SK-N-SH (cell line): ENCODE measurements around the gene NPEPL1. TPM values are rescaled to one million over a fixed set of nuclear protein-coding genes. Genes with fewer than 3 reads are reported as not detected.

Experiments used
- CTCF ChIA-PET: fragments of 300-600, 350-600 bp; formaldehyde crosslinking; extraction: SDS; loops from one replicate; lab custom pipeline; 2021; lab: Yijun Ruan, JAX
- POLR2A ChIA-PET: fragments of 350-600 bp; sonication (Branson Sonifier 250); formaldehyde crosslinking; extraction: SDS; loops from one replicate; lab custom pipeline; 2020; ENCODE audit warnings: antibody characterized with exemption, inconsistent platforms; lab: Yijun Ruan, JAX
- DNase-seq: peaks from one replicate; pipeline ENCODE4 v3.0.0; 2012
- H2AFZ ChIP-seq: fragments of 200-600 bp; sonication (generic); 2 replicates; pipeline ENCODE4 v1.8.1; 2016; ENCODE audit warnings: antibody characterized with exemption, mild to moderate bottlenecking, low read depth
- H3F3A ChIP-seq: fragments of 200-600 bp; sonication (generic); replicated peaks from 2 replicates; pipeline ENCODE3; 2016; ENCODE audit warnings: antibody characterized with exemption, mild to moderate bottlenecking; ENCODE audit not compliant: insufficient read depth
- H3K27ac ChIP-seq, 2 experiments: fragments of 200-500 bp in 1 of 2; fragments of 200-600 bp in 1 of 2; sonication (Bioruptor generic) in 1 of 2; sonication (generic), shearing (Covaris generic) in 1 of 2; 2 replicates each; pipeline versions ENCODE4 v1.5.1 to v1.6.1; 2014 to 2016; ENCODE audit warnings: low read depth in 2 of 2, inconsistent platforms in 1 of 2, low read length in 1 of 2, mild to moderate bottlenecking in 1 of 2, mixed read lengths in 1 of 2
- H3K27me3 ChIP-seq: fragments of 200-600 bp; sonication (generic), shearing (Covaris generic); 2 replicates; pipeline ENCODE4 v1.6.1; 2016; ENCODE audit warnings: mixed run types; ENCODE audit not compliant: insufficient read depth
- H3K36me3 ChIP-seq, 2 experiments: fragments of 200-500 bp in 1 of 2; fragments of 200-600 bp in 1 of 2; sonication (Bioruptor generic) in 1 of 2; sonication (generic) in 1 of 2; replicated peaks in 1 of 2; 2 replicates each; pipeline versions ENCODE3 to v1.5.1; 2014 to 2016; ENCODE audit warnings: low read length in 1 of 2, mild to moderate bottlenecking in 1 of 2; ENCODE audit not compliant: insufficient read depth in 2 of 2, control insufficient read depth in 1 of 2
- H3K4me1 ChIP-seq, 2 experiments: fragments of 200-500 bp in 1 of 2; fragments of 200-600 bp in 1 of 2; sonication (Bioruptor generic) in 1 of 2; sonication (generic), shearing (Covaris generic) in 1 of 2; 2 replicates each; pipeline versions ENCODE4 v1.5.1 to v1.6.1; 2014 to 2016; ENCODE audit warnings: low read depth in 1 of 2, low read length in 1 of 2, mixed run types in 1 of 2; ENCODE audit not compliant: insufficient read depth in 2 of 2, control insufficient read depth in 1 of 2
- H3K4me2 ChIP-seq: fragments of 200-600 bp; sonication (generic), shearing (Covaris generic); 2 replicates; pipeline ENCODE4 v1.6.1; 2017; ENCODE audit warnings: mixed run types
- H3K4me3 ChIP-seq, 2 experiments: fragments of 200-500 bp in 1 of 2; fragments of 200-600 bp in 1 of 2; sonication (Bioruptor generic) in 1 of 2; sonication (generic), shearing (Covaris generic) in 1 of 2; 2 replicates each; pipeline versions ENCODE4 v1.5.1 to v1.8.1; 2014 to 2016; ENCODE audit warnings: low read depth in 2 of 2, inconsistent platforms in 1 of 2, low read length in 1 of 2, mild to moderate bottlenecking in 1 of 2, mixed read lengths in 1 of 2, moderate library complexity in 1 of 2
- H3K79me2 ChIP-seq: fragments of 200-600 bp; sonication (generic); 2 replicates; pipeline ENCODE4 v1.8.1; 2017; ENCODE audit warnings: mild to moderate bottlenecking; ENCODE audit not compliant: insufficient read depth
- H3K9ac ChIP-seq: fragments of 200-600 bp; sonication (generic); 2 replicates; pipeline ENCODE4 v1.6.1; 2017; ENCODE audit warnings: mixed run types
- H3K9me2 ChIP-seq: fragments of 200-600 bp; sonication (generic); 2 replicates; pipeline ENCODE4 v1.6.1; 2017; ENCODE audit warnings: mixed run types
- H3K9me3 ChIP-seq: fragments of 200-600 bp; sonication (generic); 2 replicates; pipeline ENCODE4 v1.6.1; 2017; ENCODE audit warnings: mixed run types, mild to moderate bottlenecking, moderate library complexity
- H4K20me1 ChIP-seq: fragments of 200-600 bp; sonication (generic); 2 replicates; pipeline ENCODE4 v1.6.1; 2017; ENCODE audit warnings: mild to moderate bottlenecking, mixed run types; ENCODE audit not compliant: insufficient read depth
- CTCF ChIP-seq: fragments of 200-600 bp; sonication (generic); IDR thresholded peaks from 2 replicates; pipeline ENCODE4 v1.6.1; 2017; ENCODE audit warnings: antibody characterized with exemption, mild to moderate bottlenecking, moderate library complexity
- EZH2phosphoT487 ChIP-seq: fragments of 200-600 bp; sonication (generic); IDR thresholded peaks from 2 replicates; pipeline ENCODE4 v1.6.1; 2017; ENCODE audit warnings: low read depth, mixed run types, mild to moderate bottlenecking, antibody characterized with exemption, moderate library complexity, borderline replicate concordance
- FOSL2 ChIP-seq: IDR thresholded peaks from 2 replicates; pipeline ENCODE4 v1.4.0; 2012; ENCODE audit warnings: low read depth, mild to moderate bottlenecking, moderate library complexity, borderline replicate concordance
- GABPA ChIP-seq: IDR thresholded peaks from 2 replicates; pipeline ENCODE4 v1.4.0; 2012; ENCODE audit warnings: low read depth, mild to moderate bottlenecking
- NFIC ChIP-seq: IDR thresholded peaks from 2 replicates; pipeline ENCODE4 v1.4.0; 2012; ENCODE audit warnings: borderline replicate concordance
- RAD21 ChIP-seq: IDR thresholded peaks from 2 replicates; pipeline ENCODE4 v1.6.1; 2012; ENCODE audit warnings: mild to moderate bottlenecking, low read length
- RCOR1 ChIP-seq: fragments of 150-350 bp; IDR thresholded peaks from 2 replicates; pipeline ENCODE4 v1.6.1; 2017; ENCODE audit warnings: antibody characterized with exemption, low read length
- RFX5 ChIP-seq: IDR thresholded peaks from 2 replicates; pipeline ENCODE4 v1.6.1; 2012; ENCODE audit warnings: mild to moderate bottlenecking, improper control_type of control experiment, low read length
- TAF1 ChIP-seq: IDR thresholded peaks from 2 replicates; pipeline ENCODE4 v1.6.1; 2012; ENCODE audit warnings: low read depth, mild to moderate bottlenecking, low read length, moderate library complexity, borderline replicate concordance
- TEAD4 ChIP-seq: IDR thresholded peaks from 2 replicates; pipeline ENCODE4 v1.4.0; 2012; ENCODE audit warnings: mild to moderate bottlenecking, borderline replicate concordance; ENCODE audit not compliant: insufficient read depth
- USF1 ChIP-seq: IDR thresholded peaks from 2 replicates; pipeline ENCODE4 v1.4.0; 2012; ENCODE audit warnings: low read depth, borderline replicate concordance
- WGBS: methylation state at CpG from one replicate; pipeline ENCODE4 v1.1.6; 2017; ENCODE audit warnings: low lambda C conversion rate; 5-methylcytosine and 5-hydroxymethylcytosine counted together
- polyA plus RNA-seq, 3 experiments: library from polyadenylated mRNA; depleted of rRNA; stranded (reverse); fragments of >200 nt; gene quantifications; 2 replicates each; pipeline ENCODE4 v1.2.3, GENCODE V29; 2012

NPEPL1 gene
- polyA plus RNA-seq, 1 of the 3 experiments (the other 2 are of a cell fraction), result 2.8 TPM

- TF ChIP-seq USF1 (no peak), RFX5 (no peak), TAF1 (no peak), RCOR1 (no peak), RAD21 (no peak)
These were observed 69.5 kb downstream of the NPEPL1 start (continued) for GRCh38 chr20:58762120-58762519.

- H3K4me3 ChIP-seq, result no peak overlapping the region
- H3K27ac ChIP-seq, result no peak overlapping the region
- peaks cover 22% of the 10 kb centered on the region; the same call in 1 of the 2 replicates for H3K27me3 ChIP-seq
- H3K4me2 ChIP-seq, result no peak overlapping the region
- no peaks in the 10 kb centered on the region for H3K36me3 ChIP-seq
- no peak overlapping the region for H2AFZ ChIP-seq
- no peaks in the 10 kb centered on the region for H3K79me2 ChIP-seq
- no peaks in the 10 kb centered on the region for H3K9me2 ChIP-seq
- CTCF ChIA-PET, result interaction anchor here (0.7 to 1.2 kb wide), 3 partner anchors 20 to 641 kb away, joined by 3 to 4 read pairs (median 3); no protein-coding TSS in a partner anchor
- H3K9me3 ChIP-seq, result no peaks in the 10 kb centered on the region
- no peak overlapping the region for H3K9ac ChIP-seq
- H3K4me1 ChIP-seq, result no peaks in the 10 kb centered on the region
- POLR2A ChIA-PET, result interaction anchor here (0.5 kb wide), 1 partner anchor 503 kb away, joined by 3 read pairs; no protein-coding TSS in a partner anchor
- TF ChIP-seq CTCF (no peak), GABPA (no peak), FOSL2 (no peak), NFIC (no peak), TEAD4 (no peak), USF1 (no peak), EZH2phosphoT487 (no peak)
- 38% methylated on average over 7 of the region's 7 CpGs for WGBS
- DNase-seq, result no peak
- H3F3A ChIP-seq, result no peaks in the 10 kb centered on the region
- H4K20me1 ChIP-seq, result no peaks in the 10 kb centered on the region
These were observed 70.5 kb downstream of the NPEPL1 start for GRCh38 chr20:58763076-58763475.

Other genes with a start within 250 kb of the NPEPL1 start
- 0.31 and 0.99 TPM in 2 replicates for gene APCDD1L, start 177.4 kb upstream of the NPEPL1 start, polyA plus RNA-seq (2012; rRNA removed)
- gene STX16, start 41.5 kb upstream of the NPEPL1 start, polyA plus RNA-seq (2012; rRNA removed), result 63.8 and 90.9 TPM in 2 replicates
- gene GNAS-AS1, start 158.1 kb downstream of the NPEPL1 start, polyA plus RNA-seq (2012; rRNA removed), result 1.2 and 1.5 TPM in 2 replicates
- gene GNAS, start 159.9 kb downstream of the NPEPL1 start, polyA plus RNA-seq (2012; rRNA removed), result 1,011 and 1,562 TPM in 2 replicates